CD4-positive, alpha-beta T cell treated with Interleukin-1 beta for 1 hour (primary cell): ENCODE results near the gene CTSA.
A peak's percentile ranks its signal among the peaks of the same experiment; 100 is the strongest.
"Not testable (repeated sequence)": the region's sequence is repeated elsewhere in the genome, so short reads cannot be mapped to it uniquely, and the experiment has no call there.

ENCODE experiments used
- DNase-seq, 2 donors: peaks; one replicate each; pipeline ENCODE4 v3.0.0-alpha.2; 2020 to 2022

The CTSA gene

GRCh38 chr20:45897289-45897688 is 6.2 kb downstream of the CTSA start:
- no peak for DNase-seq

DNA sequence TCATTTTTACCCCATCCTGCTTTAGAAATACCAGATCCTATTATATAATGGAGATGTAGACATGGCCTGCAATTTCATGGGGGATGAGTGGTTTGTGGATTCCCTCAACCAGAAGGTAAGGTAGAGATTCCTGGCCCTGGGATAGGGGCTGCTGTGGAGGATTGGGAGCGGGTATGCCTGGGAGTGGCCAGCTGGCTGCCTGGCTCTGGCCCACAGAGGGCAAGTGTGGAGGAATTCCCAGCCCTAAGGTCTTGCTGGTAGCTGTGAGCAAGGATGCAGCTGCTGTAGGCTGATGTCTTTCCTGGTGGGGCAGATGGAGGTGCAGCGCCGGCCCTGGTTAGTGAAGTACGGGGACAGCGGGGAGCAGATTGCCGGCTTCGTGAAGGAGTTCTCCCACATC is 6.6 kb downstream of the CTSA start:
- no peak for DNase-seq

DNA sequence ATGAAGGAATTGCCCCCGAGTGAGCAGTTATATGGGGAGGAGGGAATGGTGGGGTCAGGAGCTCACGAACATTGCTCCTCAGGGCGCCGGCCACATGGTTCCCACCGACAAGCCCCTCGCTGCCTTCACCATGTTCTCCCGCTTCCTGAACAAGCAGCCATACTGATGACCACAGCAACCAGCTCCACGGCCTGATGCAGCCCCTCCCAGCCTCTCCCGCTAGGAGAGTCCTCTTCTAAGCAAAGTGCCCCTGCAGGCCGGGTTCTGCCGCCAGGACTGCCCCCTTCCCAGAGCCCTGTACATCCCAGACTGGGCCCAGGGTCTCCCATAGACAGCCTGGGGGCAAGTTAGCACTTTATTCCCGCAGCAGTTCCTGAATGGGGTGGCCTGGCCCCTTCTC is 7.2 kb downstream of the CTSA start:
- no peak for DNase-seq

GRCh38 chr20:45899046-45899835 is 8.1 kb downstream of the CTSA start:
- DNase-seq = no peak

DNA sequence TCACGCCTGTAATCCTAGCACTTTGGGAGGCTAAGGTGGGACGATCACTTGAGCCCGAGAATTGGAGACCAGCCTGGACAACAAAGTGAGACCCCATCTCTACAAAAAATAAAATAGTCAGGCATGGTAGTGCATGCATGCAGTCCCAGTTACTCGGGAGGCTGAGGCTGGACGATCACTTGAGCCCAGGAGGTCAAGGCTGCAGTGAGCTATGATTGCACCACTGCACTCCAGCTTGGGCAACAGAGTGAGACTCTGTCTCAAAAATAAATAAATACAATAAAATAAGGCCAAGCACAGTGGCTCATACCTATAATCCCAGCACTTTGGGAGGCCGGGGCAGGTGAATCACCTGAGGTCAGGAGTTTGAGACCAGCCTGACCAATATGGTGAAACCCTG is 10.2 kb downstream of the CTSA start:
- not testable (repeated sequence) for DNase-seq

DNA sequence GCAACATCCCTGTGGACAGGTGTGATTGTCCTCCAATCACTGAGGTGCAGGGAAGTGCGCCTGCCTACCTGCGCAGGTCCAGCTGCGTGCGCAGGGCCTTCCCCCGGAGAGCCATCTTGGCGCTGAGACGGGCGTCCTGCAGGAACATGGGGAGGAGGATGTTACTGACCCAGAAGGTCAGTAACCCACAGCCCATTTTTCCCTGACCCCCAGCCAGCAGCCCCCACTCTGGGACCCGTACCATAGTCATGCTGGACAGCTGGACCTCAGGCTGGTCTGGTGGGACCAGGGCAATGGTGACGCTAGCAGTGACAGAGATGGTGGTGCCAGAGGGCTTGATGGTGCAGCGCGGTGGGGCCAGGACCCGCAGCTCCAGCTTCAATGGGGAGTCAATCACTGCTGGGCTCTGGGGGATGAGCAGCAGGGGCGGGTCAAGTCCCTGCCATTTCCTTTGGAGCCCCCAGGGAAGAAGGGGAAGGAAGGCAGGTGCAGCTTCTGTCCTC is 11.1 kb downstream of the CTSA start:
- DNase-seq = no peak

DNA sequence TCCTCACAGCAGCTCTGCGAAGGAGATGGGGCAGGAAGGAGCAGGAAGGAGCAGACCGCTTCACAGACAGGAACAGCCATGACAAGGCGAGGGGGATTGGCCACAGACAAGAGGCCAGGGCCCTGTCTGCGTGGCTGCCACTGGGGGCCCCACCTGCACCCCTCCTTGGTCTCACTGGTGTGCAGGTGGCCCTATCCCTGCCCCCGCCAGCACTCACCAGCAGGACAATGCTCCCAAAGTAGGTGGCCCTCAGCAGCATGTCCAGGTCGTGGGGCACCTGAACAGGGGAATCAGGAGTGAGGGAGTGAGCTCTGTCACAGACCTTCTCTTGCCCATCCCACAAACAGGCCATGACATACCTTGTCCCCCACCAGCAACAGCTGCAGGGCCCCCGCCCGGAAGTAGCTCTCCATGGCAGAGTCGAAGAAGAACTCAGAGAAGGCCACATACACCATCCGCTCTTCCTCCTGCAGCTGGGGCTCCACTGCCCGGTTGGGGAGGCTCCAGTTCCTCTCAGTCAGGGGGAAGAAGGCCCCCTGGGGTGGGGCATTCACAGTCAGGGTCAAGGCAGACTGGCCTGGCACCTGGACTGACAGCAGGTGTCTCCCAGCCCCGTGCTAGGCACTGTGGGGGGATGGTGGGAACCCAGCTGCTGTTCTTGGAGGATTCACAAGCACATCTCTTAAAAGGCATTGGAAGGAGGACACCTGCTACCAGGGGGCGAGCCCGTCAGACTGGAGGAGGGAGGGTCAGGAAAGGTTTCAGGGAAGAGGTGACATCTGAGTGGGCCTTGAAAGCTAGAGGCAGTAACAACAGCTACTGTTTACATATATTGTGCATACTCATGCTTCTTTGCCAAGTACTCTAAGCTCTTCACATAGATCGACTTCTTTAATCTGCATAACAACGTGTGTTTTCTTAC is 13.7 kb downstream of the CTSA start:
- DNase-seq = no peak

GRCh38 chr20:45905505-45906079 is 14.5 kb downstream of the CTSA start:
- no peak for DNase-seq

DNA sequence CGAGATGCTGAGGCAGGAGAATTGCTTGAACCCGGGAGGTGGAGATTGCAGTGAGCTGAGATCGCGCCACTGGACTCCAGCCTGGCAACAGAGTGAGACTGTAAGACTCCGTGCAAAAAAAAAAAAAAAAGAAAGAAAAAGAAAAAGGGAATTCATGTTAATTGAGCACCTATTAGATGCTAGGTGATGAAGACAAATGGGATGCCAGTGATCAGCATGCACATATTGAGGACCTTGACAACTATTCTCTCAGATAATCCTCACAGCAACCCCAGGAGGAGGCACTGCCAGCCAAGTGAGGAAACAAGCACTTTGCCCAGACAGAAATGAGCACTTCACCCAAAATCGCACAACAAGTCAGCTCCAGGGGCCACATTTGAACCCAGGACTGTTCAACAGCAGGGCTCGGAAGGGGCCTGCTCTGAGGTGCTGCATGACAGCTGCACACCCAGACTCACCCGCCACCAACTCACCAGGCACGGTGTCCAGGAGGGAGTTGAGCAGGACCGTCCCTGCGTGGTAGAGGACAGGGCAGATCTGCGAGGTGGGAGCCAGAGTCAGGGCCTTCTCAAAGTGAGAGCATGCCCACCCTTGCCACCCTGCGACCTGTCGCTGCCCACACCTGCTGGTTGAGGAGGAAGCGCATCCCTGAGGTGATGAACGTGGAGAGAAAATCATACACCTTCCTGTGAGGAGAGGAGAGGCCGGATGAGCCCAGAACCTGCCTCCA is 16.2 kb downstream of the CTSA start:
- DNase-seq = no peak

- DNase-seq = no peak
These were observed 16.9 kb downstream of the CTSA start for GRCh38 chr20:45908084-45908483.

GRCh38 chr20:45909336-45909808 is 18.2 kb downstream of the CTSA start:
- no peak for DNase-seq

GRCh38 chr20:45909817-45910669 is 18.9 kb downstream of the CTSA start:
- no peak for DNase-seq

- DNase-seq = peak; percentile 92 to 95
These were observed 19.7 kb downstream of the CTSA start for GRCh38 chr20:45910670-45911485.

- DNase-seq = peak; percentile 43 to 47
These were observed 20.6 kb downstream of the CTSA start, which contains the start of gene PLTP for GRCh38 chr20:45911486-45912343. Gene PLTP, minus strand, starts transcription at chr20:45912155. Its CDS starts 703 bp downstream, at chr20:45911452.

DNA sequence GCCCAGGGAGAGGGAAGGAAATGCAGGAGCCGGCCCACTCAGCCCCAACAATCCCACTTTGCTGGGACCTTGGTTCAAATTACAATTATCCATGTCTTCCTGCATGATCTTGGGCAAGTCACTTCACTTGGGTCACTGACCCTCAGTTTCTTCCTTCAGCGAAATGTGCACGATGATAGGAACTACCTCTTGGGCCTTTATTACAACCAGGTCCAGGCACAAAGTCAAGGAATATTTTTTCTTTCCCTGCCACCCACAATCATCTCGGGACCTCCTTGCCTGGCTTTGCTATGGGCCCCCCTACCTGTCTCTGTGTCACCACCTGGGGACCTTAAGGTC is 21.2 kb downstream of the CTSA start:
- no peak for DNase-seq

DNA sequence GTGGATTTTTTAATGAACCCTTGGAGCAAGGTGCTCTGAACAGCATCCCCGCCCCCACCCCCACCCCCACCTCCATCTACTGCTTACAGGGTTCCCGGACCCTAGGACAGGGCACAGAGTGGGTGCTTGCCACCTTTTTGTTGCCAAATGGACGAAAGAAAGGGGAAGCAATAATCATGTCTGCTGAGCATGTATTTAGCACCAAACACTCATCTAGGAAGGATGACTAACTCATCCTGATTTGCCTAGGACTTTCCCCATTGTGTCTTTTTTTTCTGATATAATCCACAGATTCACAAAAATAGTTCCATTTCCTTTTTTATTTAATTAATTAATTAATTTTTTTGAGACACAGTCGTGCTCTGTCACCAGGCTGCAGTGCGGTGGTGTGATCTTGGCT is 22.0 kb downstream of the CTSA start:
- DNase-seq = no peak

- DNase-seq = no peak
These were observed 26.6 kb downstream of the CTSA start for GRCh38 chr20:45917790-45918141.

- no peak for DNase-seq
These were observed 27.1 kb downstream of the CTSA start for GRCh38 chr20:45918182-45918737.

DNA sequence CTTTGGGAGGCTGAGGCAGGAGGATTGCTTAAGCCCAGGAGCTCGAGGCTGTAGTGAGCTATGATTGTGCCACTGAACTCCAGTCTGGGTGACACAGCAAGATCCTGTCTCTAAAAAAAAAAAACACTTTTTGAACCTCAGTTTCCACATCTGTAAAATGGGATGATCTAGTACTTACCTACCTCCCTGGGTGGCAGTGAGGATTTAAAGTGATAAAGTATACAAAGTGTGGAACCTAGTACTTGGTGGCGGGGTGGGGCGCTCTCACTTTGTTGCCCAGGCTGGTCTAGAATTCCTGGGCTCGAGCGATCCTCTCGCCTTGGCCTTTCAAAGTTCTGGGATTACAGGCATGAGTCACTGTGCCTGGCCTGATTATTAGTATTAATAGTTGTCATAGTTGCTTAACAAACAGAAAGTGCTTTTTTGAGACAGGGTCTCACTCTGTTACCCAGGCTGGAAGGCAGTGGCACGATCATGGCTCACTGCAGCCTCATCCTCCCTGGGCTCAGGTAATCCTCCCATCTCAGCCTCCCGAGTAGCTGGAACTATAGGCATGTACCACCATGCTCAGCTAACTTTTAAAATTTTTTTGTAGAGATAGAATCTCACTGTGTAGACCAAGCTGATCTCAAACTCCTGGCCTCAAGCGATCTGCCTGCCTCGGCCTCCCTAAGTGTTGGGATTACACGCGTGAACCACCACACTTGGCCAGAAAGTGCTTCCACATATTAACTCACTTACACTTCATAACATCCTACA is 27.8 kb downstream of the CTSA start:
- no peak for DNase-seq
